ENCODE measurements around the gene ARPC1A.

GRCh38 chr7:99366646-99367045, 40.9 kb downstream of the ARPC1A start:
- TF ChIP-seq, protein P1, sequence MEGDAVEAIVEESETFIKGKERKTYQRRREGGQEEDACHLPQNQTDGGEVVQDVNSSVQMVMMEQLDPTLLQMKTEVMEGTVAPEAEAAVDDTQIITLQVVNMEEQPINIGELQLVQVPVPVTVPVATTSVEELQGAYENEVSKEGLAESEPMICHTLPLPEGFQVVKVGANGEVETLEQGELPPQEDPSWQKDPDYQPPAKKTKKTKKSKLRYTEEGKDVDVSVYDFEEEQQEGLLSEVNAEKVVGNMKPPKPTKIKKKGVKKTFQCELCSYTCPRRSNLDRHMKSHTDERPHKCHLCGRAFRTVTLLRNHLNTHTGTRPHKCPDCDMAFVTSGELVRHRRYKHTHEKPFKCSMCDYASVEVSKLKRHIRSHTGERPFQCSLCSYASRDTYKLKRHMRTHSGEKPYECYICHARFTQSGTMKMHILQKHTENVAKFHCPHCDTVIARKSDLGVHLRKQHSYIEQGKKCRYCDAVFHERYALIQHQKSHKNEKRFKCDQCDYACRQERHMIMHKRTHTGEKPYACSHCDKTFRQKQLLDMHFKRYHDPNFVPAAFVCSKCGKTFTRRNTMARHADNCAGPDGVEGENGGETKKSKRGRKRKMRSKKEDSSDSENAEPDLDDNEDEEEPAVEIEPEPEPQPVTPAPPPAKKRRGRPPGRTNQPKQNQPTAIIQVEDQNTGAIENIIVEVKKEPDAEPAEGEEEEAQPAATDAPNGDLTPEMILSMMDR (IDR thresholded peaks at IDR 0.05; ENCODE audit: control extremely low read depth in 1 of 3, insufficient read depth in 1 of 3, low read depth in 1 of 3, low read length in 3 of 3), result no peak
- TF ChIP-seq GABPA (IDR thresholded peaks at IDR 0.05; ENCODE audit: borderline replicate concordance, insufficient read depth, low read length), result no peak
- no peak for TF ChIP-seq RAD21 (IDR thresholded peaks at IDR 0.05 in 1 of 2, conservative IDR thresholded peaks at IDR 0.05 in 1 of 2; ENCODE audit: low read depth in 2 of 2, low read length in 2 of 2)
- TF ChIP-seq POLR2A (IDR thresholded peaks at IDR 0.05; ENCODE audit: control extremely low read depth in 1 of 2, low read depth in 2 of 2, low read length in 2 of 2), result no peak
- TF ChIP-seq EP300 (IDR thresholded peaks at IDR 0.05; ENCODE audit: borderline replicate concordance in 1 of 2, low read depth in 2 of 2, low read length in 2 of 2), result no peak
- TF ChIP-seq, protein P2, sequence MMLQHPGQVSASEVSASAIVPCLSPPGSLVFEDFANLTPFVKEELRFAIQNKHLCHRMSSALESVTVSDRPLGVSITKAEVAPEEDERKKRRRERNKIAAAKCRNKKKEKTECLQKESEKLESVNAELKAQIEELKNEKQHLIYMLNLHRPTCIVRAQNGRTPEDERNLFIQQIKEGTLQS (IDR thresholded peaks at IDR 0.05; ENCODE audit: insufficient read depth, low read depth, low read length), result no peak
- TF ChIP-seq BCL11A (IDR thresholded peaks at IDR 0.05; ENCODE audit: low read depth in 2 of 2, low read length in 2 of 2), result no peak
- no peak for TF ChIP-seq MAFK (IDR thresholded peaks at IDR 0.05; ENCODE audit: low read depth, low read length)
